PC-3 (cell line): ENCODE data around the gene GALNT18. TPM values are rescaled to one million over a fixed set of nuclear protein-coding genes. Genes with fewer than 3 reads are reported as not detected.
A peak's percentile ranks its signal among the peaks of the same experiment; 100 is the strongest.

Source experiments
- ATAC-seq: fragments of 200-7000 bp; cut with Tn5 transposase; 2 replicates; pipeline ENCODE4 v1.9.1; 2020; ENCODE audit warnings: mild to moderate bottlenecking, moderate library complexity
- BruUV-seq: library from RNA; stranded (reverse); fragments of 400-500 nt; replicated peaks from 2 replicates; lab custom pipeline; 2021; lab: Mats Ljungman, UMichigan
- CTCF ChIA-PET: fragments of 300-600 bp; sonication (Branson Sonifier 250); formaldehyde crosslinking; loops from one replicate; lab custom pipeline; 2022; ENCODE audit warnings: antibody characterized with exemption; lab: Charles Lee
- POLR2A ChIA-PET: fragments of 300-600 bp; sonication (Branson Sonifier 250); formaldehyde crosslinking; loops from one replicate; lab custom pipeline; 2022; ENCODE audit warnings: antibody characterized with exemption; ENCODE audit not compliant: unreplicated experiment; lab: Charles Lee
- DNase-seq: peaks from one replicate; pipeline ENCODE4 v3.0.0-alpha.2; 2015
- H2AFZ ChIP-seq: fragments of 300-600 bp; sonication (generic); 2 replicates; pipeline ENCODE4 v1.6.0; 2016; ENCODE audit warnings: antibody characterized with exemption, low read length
- H3F3A ChIP-seq: fragments of 300-600 bp; sonication (generic); one replicate; pipeline ENCODE4 v1.6.0; 2017; ENCODE audit warnings: antibody characterized with exemption, low read length, control low read depth, mild to moderate bottlenecking; ENCODE audit not compliant: unreplicated experiment
- H3K27ac ChIP-seq: fragments of 300-600 bp; sonication (generic); 2 replicates; pipeline ENCODE4 v1.5.1; 2016; ENCODE audit warnings: mild to moderate bottlenecking, low read length
- H3K27me3 ChIP-seq: fragments of 300-600 bp; sonication (generic); 2 replicates; pipeline ENCODE4 v1.6.1; 2016; ENCODE audit warnings: low read length, mixed read lengths
- H3K36me3 ChIP-seq: fragments of 300-600 bp; sonication (generic); 2 replicates; pipeline ENCODE4 v1.6.1; 2016; ENCODE audit warnings: low read depth, mixed run types, low read length, mixed read lengths
- H3K4me1 ChIP-seq: fragments of 300-600 bp; sonication (generic); 2 replicates; pipeline ENCODE4 v1.5.1; 2016; ENCODE audit warnings: low read length; ENCODE audit not compliant: insufficient read depth
- H3K4me2 ChIP-seq: fragments of 300-600 bp; sonication (generic); 2 replicates; pipeline ENCODE4 v1.6.0; 2016; ENCODE audit warnings: low read length
- H3K4me3 ChIP-seq: fragments of 300-600 bp; sonication (generic); 2 replicates; pipeline ENCODE4 v1.5.1; 2016; ENCODE audit warnings: mild to moderate bottlenecking, low read length, mixed read lengths
- H3K79me2 ChIP-seq: fragments of 300-600 bp; sonication (generic); 2 replicates; pipeline ENCODE4 v1.6.1; 2017; ENCODE audit warnings: low read length, mixed read lengths
- H3K9ac ChIP-seq: fragments of 300-600 bp; sonication (generic); 2 replicates; pipeline ENCODE4 v1.6.0; 2016; ENCODE audit warnings: mild to moderate bottlenecking, low read length
- H3K9me2 ChIP-seq: fragments of 300-600 bp; sonication (generic); replicated peaks from 2 replicates; pipeline ENCODE4 v1.6.1; 2016; ENCODE audit warnings: mixed run types, low read length, mixed read lengths
- H3K9me3 ChIP-seq: fragments of 300-600 bp; sonication (generic); 2 replicates; pipeline ENCODE4 v1.6.1; 2016; ENCODE audit warnings: low read length, mixed read lengths
- H4K20me1 ChIP-seq: fragments of 300-600 bp; sonication (generic); 2 replicates; pipeline ENCODE4 v1.6.1; 2016; ENCODE audit warnings: low read length, mixed read lengths
- CTCF ChIP-seq: fragments of 300-600 bp; sonication (generic); conservative IDR thresholded peaks from 2 replicates; pipeline ENCODE4 v1.5.1; 2017; ENCODE audit warnings: antibody characterized with exemption, low read depth, mild to moderate bottlenecking, low read length
- EZH2 ChIP-seq: fragments of 300-600 bp; sonication (generic); IDR thresholded peaks from one replicate; pipeline ENCODE4 v1.6.1; 2017; ENCODE audit warnings: antibody characterized with exemption, mild to moderate bottlenecking, low read length; ENCODE audit not compliant: unreplicated experiment
- EZH2phosphoT487 ChIP-seq: fragments of 300-600 bp; sonication (generic); IDR thresholded peaks from 2 replicates; pipeline ENCODE4 v1.6.1; 2018; ENCODE audit warnings: mild to moderate bottlenecking, antibody characterized with exemption, low read length, borderline replicate concordance
- intact Hi-C: fragments of 100-400 bp; cut with micrococcal nuclease; formaldehyde crosslinking; loops from 2 replicates; pipeline ENCODE4 v1.9.0; 2023
- total RNA-seq: library from RNA; depleted of rRNA; stranded (reverse); fragments of >200 nt; gene quantifications from 2 replicates; pipeline ENCODE4 v1.2.3, GENCODE V29; 2014

The GALNT18 gene
- total RNA-seq, 1 experiment from 2014 or later = 34.5 TPM

- no peaks in the 10 kb centered on the region for H3F3A ChIP-seq
- H3K27ac ChIP-seq = no peak overlapping the region
- DNase-seq (no peak), ATAC-seq (no peak)
- CTCF ChIA-PET = no interaction called here
- peaks cover 26% of the 10 kb centered on the region for H3K27me3 ChIP-seq
- no peaks in the 10 kb centered on the region for H3K79me2 ChIP-seq
- no peak overlapping the region for H2AFZ ChIP-seq
- H3K4me3 ChIP-seq = no peak overlapping the region
- no peaks in the 10 kb centered on the region for H3K9me3 ChIP-seq
- intact Hi-C loops = no loop called here
- no peak for TF ChIP-seq EZH2
- TF ChIP-seq EZH2phosphoT487 = no peak
- peak; percentile 44; the same call in 1 of the 2 replicates for TF ChIP-seq CTCF
- no peak overlapping the region for H3K4me2 ChIP-seq
- no peak overlapping the region for H3K9ac ChIP-seq
- H4K20me1 ChIP-seq = no peaks in the 10 kb centered on the region
- H3K4me1 ChIP-seq = no peaks in the 10 kb centered on the region
- no peaks in the 10 kb centered on the region for H3K36me3 ChIP-seq
- POLR2A ChIA-PET = no interaction called here
- H3K9me2 ChIP-seq = no peaks in the 10 kb centered on the region
- no TSS peak for BruUV-seq
Observed at GRCh38 chr11:11659567-11660362, 38.0 kb upstream of the GALNT18 start.

GRCh38 chr11:11657218-11657955, 35.6 kb upstream of the GALNT18 start:
- BruUV-seq = no TSS peak
- Histone ChIP-seq H3K27me3 (peaks cover 17% of the 10 kb centered on the region), H3K36me3 (no peaks in the 10 kb centered on the region), H3K9me2 (no peaks in the 10 kb centered on the region), H3K9ac (no peak overlapping the region), H3F3A (no peaks in the 10 kb centered on the region), H3K9me3 (no peaks in the 10 kb centered on the region), H3K4me3 (no peak overlapping the region), H3K4me1 (no peaks in the 10 kb centered on the region), H3K27ac (no peak overlapping the region), H2AFZ (no peak overlapping the region), H3K79me2 (no peaks in the 10 kb centered on the region), H3K4me2 (no peak overlapping the region), H4K20me1 (no peaks in the 10 kb centered on the region)
- intact Hi-C loops = no loop called here
- no peak for TF ChIP-seq EZH2
- TF ChIP-seq EZH2phosphoT487 = no peak
- TF ChIP-seq CTCF = no peak
- CTCF ChIA-PET = no interaction called here
- DNase-seq = no peak
- POLR2A ChIA-PET = no interaction called here
- ATAC-seq = no peak

- no peak for ATAC-seq
- Histone ChIP-seq H3F3A (no peaks in the 10 kb centered on the region), H3K9me3 (no peaks in the 10 kb centered on the region), H3K4me3 (no peak overlapping the region), H3K79me2 (no peaks in the 10 kb centered on the region), H4K20me1 (no peaks in the 10 kb centered on the region), H2AFZ (no peak overlapping the region), H3K4me1 (no peaks in the 10 kb centered on the region), H3K27ac (no peak overlapping the region), H3K9ac (no peak overlapping the region), H3K9me2 (no peaks in the 10 kb centered on the region), H3K36me3 (no peaks in the 10 kb centered on the region), H3K27me3 (peaks cover 26% of the 10 kb centered on the region), H3K4me2 (no peak overlapping the region)
- intact Hi-C loops = no loop called here
- DNase-seq = no peak
- no TSS peak for BruUV-seq
- CTCF ChIA-PET = no interaction called here
- POLR2A ChIA-PET = no interaction called here
- TF ChIP-seq EZH2 (no peak), EZH2phosphoT487 (no peak), CTCF (no peak)
Observed at GRCh38 chr11:11641581-11641980, 19.8 kb upstream of the GALNT18 start.
